GM23338 (cell line): ENCODE results near the gene CECR2. TPM values are rescaled to one million over a fixed set of nuclear protein-coding genes. Genes with fewer than 3 reads are reported as not detected.

Source experiments
- ATAC-seq: fragments of 200-7000 bp; cut with Tn5 transposase; 3 replicates; pipeline ENCODE4 v1.9.1; 2020
- DNase-seq: peaks from one replicate; pipeline ENCODE4 v3.0.0-alpha.2; 2015; ENCODE audit warnings: low spot score
- H2AFZ ChIP-seq: fragments of 200-600 bp; sonication (generic); 2 replicates; pipeline ENCODE4 v1.8.0; 2016; ENCODE audit warnings: antibody characterized with exemption, mild to moderate bottlenecking, moderate library complexity
- H3F3A ChIP-seq: fragments of 200-600 bp; sonication (generic); replicated peaks from 2 replicates; pipeline ENCODE4 v1.8.0; 2017; ENCODE audit warnings: antibody characterized with exemption, mixed run types, low read depth
- H3K27ac ChIP-seq: fragments of 200-600 bp; sonication (generic); 2 replicates; pipeline ENCODE4 v1.6.1; 2016; ENCODE audit warnings: low read depth
- H3K27me3 ChIP-seq: fragments of 200-600 bp; sonication (generic); 2 replicates; pipeline ENCODE4 v1.8.0; 2016; ENCODE audit warnings: mild to moderate bottlenecking, mixed run types, moderate library complexity; ENCODE audit not compliant: insufficient read depth
- H3K36me3 ChIP-seq: fragments of 200-600 bp; sonication (generic); 2 replicates; pipeline ENCODE4 v1.8.0; 2016; ENCODE audit warnings: mild to moderate bottlenecking; ENCODE audit not compliant: insufficient read depth
- H3K4me1 ChIP-seq: fragments of 200-600 bp; sonication (generic); 2 replicates; pipeline ENCODE4 v1.8.0; 2016; ENCODE audit warnings: mild to moderate bottlenecking, moderate library complexity; ENCODE audit not compliant: insufficient read depth
- H3K4me2 ChIP-seq: fragments of 200-600 bp; sonication (generic); 2 replicates; pipeline ENCODE4 v1.7.1; 2017; ENCODE audit warnings: mixed run types
- H3K4me3 ChIP-seq: fragments of 200-600 bp; sonication (generic); 2 replicates; pipeline ENCODE4 v1.6.1; 2016; ENCODE audit warnings: mixed run types
- H3K79me2 ChIP-seq: fragments of 200-600 bp; sonication (generic); replicated peaks from 2 replicates; pipeline ENCODE4 v1.8.0; 2017; ENCODE audit warnings: mild to moderate bottlenecking; ENCODE audit not compliant: insufficient read depth
- H3K9me2 ChIP-seq: fragments of 200-600 bp; sonication (generic); 2 replicates; pipeline ENCODE4 v1.8.0; 2017; ENCODE audit not compliant: insufficient read depth
- H4K20me1 ChIP-seq: fragments of 200-600 bp; sonication (generic); replicated peaks from 2 replicates; pipeline ENCODE4 v1.8.0; 2017; ENCODE audit warnings: mild to moderate bottlenecking; ENCODE audit not compliant: insufficient read depth
- H3K27ac Mint-ChIP-seq: 2 replicates; pipeline ENCODE4 v1.8.0; 2020; ENCODE audit warnings: inconsistent platforms, mild to moderate bottlenecking, moderate library complexity, mixed read lengths
- H3K27me3 Mint-ChIP-seq: 3 replicates; pipeline ENCODE4 v1.8.0; 2022; ENCODE audit warnings: low read depth, mild to moderate bottlenecking, moderate library complexity, mixed read lengths, inconsistent platforms; ENCODE audit not compliant: insufficient read depth, poor library complexity
- H3K36me3 Mint-ChIP-seq: 3 replicates; pipeline ENCODE4 v1.8.0; 2021; ENCODE audit warnings: low read depth, mild to moderate bottlenecking, inconsistent platforms, moderate library complexity, mixed read lengths
- H3K4me1 Mint-ChIP-seq: 3 replicates; pipeline ENCODE4 v1.8.0; 2020; ENCODE audit warnings: mild to moderate bottlenecking, inconsistent platforms, mixed read lengths
- H3K4me3 Mint-ChIP-seq: 3 replicates; pipeline ENCODE4 v1.8.0; 2021; ENCODE audit warnings: moderate library complexity, mild to moderate bottlenecking, inconsistent platforms, mixed read lengths
- H3K9me3 Mint-ChIP-seq: 3 replicates; pipeline ENCODE4 v1.8.0; 2020; ENCODE audit warnings: moderate library complexity, mild to moderate bottlenecking, inconsistent platforms, mixed read lengths
- CTCF ChIP-seq, 2 experiments: fragments of 200-600 bp in 1 of 2; sonication (generic) in 1 of 2; conservative IDR thresholded peaks; 2 replicates each; pipeline versions ENCODE4 v1.5.1 to v1.6.1; 2016 to 2017; ENCODE audit warnings: antibody characterized with exemption in 2 of 2, low read depth in 2 of 2, mild to moderate bottlenecking in 2 of 2, moderate library complexity in 1 of 2
- ETS1 ChIP-seq: IDR thresholded peaks from 2 replicates; pipeline ENCODE4 v1.6.1; 2016; ENCODE audit warnings: antibody characterized with exemption
- EZH2phosphoT487 ChIP-seq: fragments of 200-600 bp; sonication (generic); IDR thresholded peaks from one replicate; pipeline ENCODE4 v1.8.1; 2018; ENCODE audit warnings: antibody characterized with exemption; ENCODE audit not compliant: unreplicated experiment
- JUNB ChIP-seq: IDR thresholded peaks from one replicate; pipeline ENCODE4 v1.6.1; 2016; ENCODE audit warnings: antibody characterized with exemption; ENCODE audit not compliant: unreplicated experiment
- NANOG ChIP-seq: IDR thresholded peaks from 2 replicates; pipeline ENCODE4 v1.6.1; 2016; ENCODE audit warnings: antibody characterized with exemption, borderline replicate concordance
- POLR2AphosphoS5 ChIP-seq: IDR thresholded peaks from 2 replicates; pipeline ENCODE4 v1.6.1; 2016; ENCODE audit warnings: antibody characterized with exemption, low read depth
- REST ChIP-seq: IDR thresholded peaks from one replicate; pipeline ENCODE4 v1.6.1; 2018; ENCODE audit warnings: antibody characterized with exemption; ENCODE audit not compliant: unreplicated experiment
- STAT1 ChIP-seq: IDR thresholded peaks from one replicate; pipeline ENCODE4 v1.6.1; 2016; ENCODE audit warnings: antibody characterized with exemption; ENCODE audit not compliant: unreplicated experiment
- ZNF331 ChIP-seq: fragments of 250-450 bp; sonication (Bioruptor Pico); IDR thresholded peaks from 2 replicates; pipeline ENCODE4 v1.5.0; 2020; ENCODE audit warnings: low read depth, mild to moderate bottlenecking, moderate library complexity
- polyA plus RNA-seq: library from polyadenylated mRNA; unstranded; fragments of >200 nt; fragmentation: Nextera tagmentation; extraction: Ambion mirVana; gene quantifications from 2 replicates; pipeline ENCODE4 v1.2.1, GENCODE V29; 2016
- total RNA-seq: library from RNA; depleted of rRNA; stranded (reverse); fragments of >200 nt; shearing (Covaris generic); gene quantifications from 2 replicates; pipeline ENCODE4 v1.2.3, GENCODE V29; 2014

The CECR2 gene
- total and polyA plus RNA-seq, 2 experiments from 2014 or later = 18.4 to 110 TPM

GRCh38 chr22:17540481-17540880 is 171.2 kb downstream of the CECR2 start:
- ATAC-seq = peak; percentile 85
- Histone ChIP-seq H4K20me1 (peaks cover 17% of the 10 kb centered on the region; the same call in 1 of the 2 replicates), H3K79me2 (peaks cover 14% of the 10 kb centered on the region; the same call in 1 of the 2 replicates), H3K4me1 (peaks cover 12% of the 10 kb centered on the region), H3K9me2 (no peaks in the 10 kb centered on the region), H3K27me3 (no peaks in the 10 kb centered on the region), H2AFZ (no peak overlapping the region), H3F3A (peaks cover 35% of the 10 kb centered on the region), H3K27ac (no peak overlapping the region), H3K4me2 (no peak overlapping the region), H3K36me3 (peaks cover 69% of the 10 kb centered on the region), H3K4me3 (no peak overlapping the region)
- Mint-ChIP-seq H3K4me1 (peaks cover 14% of the 10 kb centered on the region), H3K27ac (no peak overlapping the region), H3K9me3 (no peaks in the 10 kb centered on the region), H3K4me3 (no peak overlapping the region), H3K27me3 (peaks cover 5% of the 10 kb centered on the region), H3K36me3 (peaks cover 87% of the 10 kb centered on the region)
- peak; percentile 60 for DNase-seq
- TF ChIP-seq CTCF (conservative IDR thresholded peaks at IDR 0.05; ENCODE audit: low read depth in 2 of 2) (peak; percentile 69 to 73), REST (no peak)

GRCh38 chr22:17541476-17541875 is 172.2 kb downstream of the CECR2 start:
- Histone ChIP-seq H3K36me3 (peaks cover 69% of the 10 kb centered on the region), H3F3A (peaks cover 38% of the 10 kb centered on the region), H3K4me2 (no peak overlapping the region), H3K4me1 (peaks cover 9% of the 10 kb centered on the region), H3K79me2 (peaks cover 18% of the 10 kb centered on the region; the same call in 1 of the 2 replicates), H3K27ac (no peak overlapping the region), H3K4me3 (no peak overlapping the region), H3K27me3 (no peaks in the 10 kb centered on the region), H4K20me1 (peaks cover 17% of the 10 kb centered on the region), H3K9me2 (no peaks in the 10 kb centered on the region), H2AFZ (no peak overlapping the region)
- H3K36me3 Mint-ChIP-seq = peaks cover 88% of the 10 kb centered on the region
- H3K27ac Mint-ChIP-seq = peak overlapping the region; percentile 55; the same call in 1 of the 2 replicates
- ATAC-seq (no peak), DNase-seq (no peak)
- H3K4me1 Mint-ChIP-seq = peaks cover 10% of the 10 kb centered on the region
- no peaks in the 10 kb centered on the region for H3K9me3 Mint-ChIP-seq
- H3K27me3 Mint-ChIP-seq = peaks cover 5% of the 10 kb centered on the region
- H3K4me3 Mint-ChIP-seq = no peak overlapping the region
- TF ChIP-seq REST = no peak
- no peak for TF ChIP-seq POLR2AphosphoS5
- TF ChIP-seq ETS1 = no peak
- no peak for TF ChIP-seq NANOG
- no peak for TF ChIP-seq EZH2phosphoT487
- no peak for TF ChIP-seq STAT1
- no peak for TF ChIP-seq JUNB
- TF ChIP-seq ZNF331 (CRISPR knock-in tag) = no peak
